Left lung (tissue), 10 donors: Measurements from ENCODE around the gene CETN2. TPM values are rescaled to one million over a fixed set of nuclear protein-coding genes. Genes with fewer than 3 reads are reported as not detected.

Source experiments
- ATAC-seq: fragments of 200-7000 bp; cut with Tn5 transposase; one replicate; pipeline ENCODE4 v1.9.1; 2020; ENCODE audit warnings: moderate library complexity
- DNase-seq, 4 donors: peaks; one replicate each; pipeline ENCODE4 v3.0.0-alpha.2; 2013 to 2020
- H3K27ac ChIP-seq, 2 donors: fragments of 200-600 bp; sonication (generic) in 1 of 2; one replicate each; pipeline versions ENCODE4 v1.5.0 to v1.8.0; 2020 to 2021
- H3K27me3 ChIP-seq, 2 donors: fragments of 200-600 bp; sonication (generic) in 1 of 2; one replicate each; pipeline versions ENCODE4 v1.5.0 to v1.8.0; 2020 to 2021
- H3K36me3 ChIP-seq, 2 donors: fragments of 200-600 bp; sonication (generic) in 1 of 2; one replicate each; pipeline versions ENCODE4 v1.5.0 to v1.8.0; 2020 to 2021
- H3K4me1 ChIP-seq, 2 donors: fragments of 200-600 bp; one replicate each; pipeline ENCODE4 v1.8.0; 2021
- H3K4me3 ChIP-seq, 2 donors: fragments of 200-600 bp; sonication (generic) in 1 of 2; one replicate each; pipeline versions ENCODE4 v1.5.0 to v1.8.0; 2020 to 2021; ENCODE audit warnings: mild to moderate bottlenecking in 1 of 2
- H3K9me3 ChIP-seq, 2 donors: fragments of 200-600 bp; sonication (generic) in 1 of 2; one replicate each; pipeline versions ENCODE4 v1.5.0 to v1.8.0; 2020 to 2021
- CTCF ChIP-seq, 2 donors: fragments of 200-600 bp; sonication (generic) in 1 of 2; IDR thresholded peaks; one replicate each; pipeline versions ENCODE4 v1.5.0 to v1.8.0; 2021; ENCODE audit warnings: antibody characterized with exemption in 2 of 2
- intact Hi-C, 2 donors: fragments of 100-400 bp; cut with DNase I; formaldehyde crosslinking; loops; one replicate each; pipeline versions ENCODE4 v1.11.2 to v1.14.2; 2022
- polyA plus RNA-seq, 6 donors: library from polyadenylated mRNA; unstranded; fragments of 120-200 nt; gene quantifications; one replicate each; pipeline ENCODE4 v1.2.1, GENCODE V29; 2013; ENCODE audit not compliant: insufficient read length in 6 of 6
- total RNA-seq, 2 donors: library from RNA; stranded (reverse); fragmentation: NEBNext Ultra II Directional; extraction: Animal tissue kit (Norgen Biotek cat#: 25700); gene quantifications; one replicate each; pipeline ENCODE4 v1.2.1, GENCODE V29; 2021
- donor health status: DM: no; HTN: yes; CAD: no.
- donor health status: DM: no; HTN: no; CAD: no.

CETN2 gene
- total and polyA plus RNA-seq, 8 donors = 33.5 to 94.4 (median 79.7) TPM

DNA sequence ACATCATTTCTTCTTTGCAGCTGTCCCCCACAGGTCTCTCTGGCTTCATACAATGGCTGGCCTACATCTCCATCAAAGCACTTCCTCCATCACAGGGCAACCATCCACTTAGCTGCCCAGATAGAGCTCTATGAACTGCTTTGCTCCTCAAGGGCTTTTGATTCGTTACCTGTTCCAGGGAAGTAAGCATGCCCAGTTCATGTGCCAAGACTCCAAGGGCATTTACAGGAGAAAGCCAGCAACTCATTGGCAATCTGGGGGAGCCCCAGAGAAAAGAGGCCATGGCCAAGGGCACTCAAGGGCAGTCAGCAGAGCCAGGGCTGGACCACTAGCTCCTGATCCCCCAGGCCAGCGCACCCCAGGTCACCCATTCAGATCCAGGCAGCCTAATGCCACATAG is 42.8 kb upstream of the CETN2 start:
- Histone ChIP-seq H3K4me3 (no peak overlapping the region), H3K27me3 (no peaks in the 10 kb centered on the region), H3K36me3 (peaks cover 0 to 19% of the 10 kb centered on the region in 2 donors), H3K27ac (no peak overlapping the region), H3K4me1 (no peaks in the 10 kb centered on the region), H3K9me3 (no peaks in the 10 kb centered on the region)
- TF ChIP-seq CTCF (IDR thresholded peaks at IDR 0.05) = no peak
- intact Hi-C loops = no loop called here
- DNase-seq (no peak), ATAC-seq (no peak)

DNA sequence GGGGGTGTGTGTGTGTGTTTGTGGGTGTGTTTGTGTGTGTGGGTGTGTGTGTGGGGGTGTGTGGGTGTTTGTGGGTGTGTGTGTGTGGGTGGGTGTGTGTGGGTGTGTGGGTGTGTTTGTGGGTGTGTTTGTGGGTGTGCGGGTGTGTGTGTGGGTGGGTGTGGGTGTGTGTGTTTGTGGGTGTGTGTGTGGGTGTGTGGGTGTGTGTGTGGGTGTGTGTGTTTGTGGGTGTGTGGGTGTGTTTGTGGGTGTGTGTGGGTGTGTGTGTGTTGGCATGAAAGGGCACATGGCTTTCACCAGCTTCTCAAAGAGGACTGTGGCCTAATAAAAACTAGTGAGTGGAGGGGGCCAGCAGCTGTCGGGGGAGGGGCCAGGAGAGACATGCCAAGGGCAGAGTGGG is 42.0 kb upstream of the CETN2 start:
- TF ChIP-seq CTCF (IDR thresholded peaks at IDR 0.05) = no peak
- intact Hi-C loops = no loop called here
- peaks cover 0 to 27% of the 10 kb centered on the region in 2 donors for H3K36me3 ChIP-seq
- H3K9me3 ChIP-seq = no peaks in the 10 kb centered on the region
- H3K27me3 ChIP-seq = no peaks in the 10 kb centered on the region
- H3K27ac ChIP-seq = no peak overlapping the region
- no peak for ATAC-seq
- H3K4me1 ChIP-seq = no peaks in the 10 kb centered on the region
- DNase-seq = no peak
- no peak overlapping the region for H3K4me3 ChIP-seq

DNA sequence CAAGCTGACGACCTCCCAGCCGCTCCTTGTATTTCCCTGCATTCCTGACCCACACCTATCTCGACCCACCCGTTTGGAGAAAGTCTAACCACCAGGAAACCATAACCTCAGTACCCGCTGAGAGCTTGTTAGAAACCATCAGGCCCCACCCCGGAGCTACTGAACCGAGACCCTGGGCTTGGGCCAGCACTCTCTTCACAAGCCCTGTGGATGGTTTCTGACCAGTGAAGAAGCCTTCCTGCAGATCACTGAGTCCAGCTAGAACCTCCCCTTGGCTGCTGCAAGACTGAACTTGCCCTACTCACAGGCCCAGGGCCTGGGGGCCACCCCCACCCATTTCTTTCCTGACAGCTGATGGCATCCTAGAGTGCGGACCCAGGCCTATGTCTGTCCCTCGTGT is 40.7 kb upstream of the CETN2 start:
- no peaks in the 10 kb centered on the region for H3K27me3 ChIP-seq
- H3K9me3 ChIP-seq = no peaks in the 10 kb centered on the region
- intact Hi-C loops = no loop called here
- no peak overlapping the region for H3K4me3 ChIP-seq
- no peak for ATAC-seq
- no peaks in the 10 kb centered on the region for H3K4me1 ChIP-seq
- no peak for DNase-seq
- peaks cover 0 to 39% of the 10 kb centered on the region in 2 donors for H3K36me3 ChIP-seq
- TF ChIP-seq CTCF (IDR thresholded peaks at IDR 0.05) = no peak
- H3K27ac ChIP-seq = no peak overlapping the region

GRCh38 chrX:152869972-152870371 is 39.4 kb upstream of the CETN2 start:
- intact Hi-C loops = no loop called here
- no peaks in the 10 kb centered on the region for H3K27me3 ChIP-seq
- ATAC-seq (no peak), DNase-seq (no peak)
- no peak for TF ChIP-seq CTCF (IDR thresholded peaks at IDR 0.05)
- no peak overlapping the region for H3K27ac ChIP-seq
- H3K4me1 ChIP-seq = no peaks in the 10 kb centered on the region
- H3K9me3 ChIP-seq = no peaks in the 10 kb centered on the region
- H3K36me3 ChIP-seq = peaks cover 0 to 52% of the 10 kb centered on the region in 2 donors
- no peak overlapping the region for H3K4me3 ChIP-seq

DNA sequence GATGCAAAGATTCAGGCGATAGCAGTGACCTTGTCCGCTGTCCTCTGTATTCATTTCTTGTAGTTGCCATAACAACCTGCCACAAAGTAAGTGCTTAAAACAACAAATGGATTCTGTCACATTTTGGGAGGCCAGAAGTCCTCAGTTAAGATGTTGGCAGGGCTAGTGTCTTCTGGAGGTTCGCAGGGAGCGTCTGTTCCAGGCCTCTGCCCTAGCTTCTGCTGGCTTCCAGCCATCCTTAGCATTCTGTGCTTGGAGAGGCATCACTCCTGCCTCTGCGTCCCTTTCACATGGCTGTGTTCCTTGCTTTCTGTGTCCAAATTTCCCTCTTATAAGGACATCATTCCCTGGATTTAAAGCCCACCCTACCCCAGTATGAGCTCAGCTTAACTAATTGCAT is 35.8 kb upstream of the CETN2 start:
- TF ChIP-seq CTCF (IDR thresholded peaks at IDR 0.05) = no peak
- H3K4me3 ChIP-seq = no peak overlapping the region
- H3K36me3 ChIP-seq = peaks cover 0 to 74% of the 10 kb centered on the region in 2 donors
- intact Hi-C loops = no loop called here
- no peaks in the 10 kb centered on the region for H3K27me3 ChIP-seq
- ATAC-seq (no peak), DNase-seq (no peak)
- H3K27ac ChIP-seq = no peak overlapping the region
- no peaks in the 10 kb centered on the region for H3K9me3 ChIP-seq
- H3K4me1 ChIP-seq = no peaks in the 10 kb centered on the region
